IMR-90 (cell line): ENCODE data around the gene MYORG. TPM values are rescaled to one million over a fixed set of nuclear protein-coding genes. Genes with fewer than 3 reads are reported as not detected.

ENCODE experiments used
- ATAC-seq: fragments of 200-7000 bp; cut with Tn5 transposase; 2 replicates; pipeline ENCODE4 v1.9.1; 2020; ENCODE audit warnings: low read depth, mild to moderate bottlenecking, moderate library complexity
- BruUV-seq: library from RNA; stranded (reverse); fragments of 400-500 nt; replicated peaks from 2 replicates; lab custom pipeline; 2021; lab: Mats Ljungman, UMichigan
- CTCF ChIA-PET: fragments of 300-600 bp; formaldehyde crosslinking; extraction: SDS; loops from one replicate; lab custom pipeline; 2021; ENCODE audit warnings: antibody characterized with exemption; lab: Yijun Ruan, JAX
- POLR2A ChIA-PET: fragments of 300-600 bp; sonication (Branson Sonifier 250); formaldehyde crosslinking; loops from one replicate; lab custom pipeline; 2022; ENCODE audit warnings: antibody characterized with exemption; ENCODE audit not compliant: unreplicated experiment; lab: Charles Lee
- DNase-seq: peaks from one replicate; pipeline ENCODE4 v3.0.0; 2013
- H2AFZ ChIP-seq: replicated peaks from 2 replicates; pipeline ENCODE3; 2013; ENCODE audit warnings: low read length, mild to moderate bottlenecking; ENCODE audit not compliant: poor library complexity
- H2AK5ac ChIP-seq: 2 replicates; pipeline ENCODE4 v1.6.1; 2013; ENCODE audit warnings: low read depth, low read length, inconsistent platforms
- H2AK9ac ChIP-seq: replicated peaks from 2 replicates; pipeline ENCODE3; 2013; ENCODE audit warnings: mild to moderate bottlenecking, low read depth, low read length, moderate library complexity; ENCODE audit not compliant: poor library complexity
- H2BK120ac ChIP-seq: 2 replicates; pipeline ENCODE4 v1.6.1; 2013; ENCODE audit warnings: low read depth, low read length, inconsistent platforms
- H2BK15ac ChIP-seq: 3 replicates; pipeline ENCODE4 v1.6.1; 2013; ENCODE audit warnings: low read depth, low read length, inconsistent platforms
- H2BK20ac ChIP-seq: 2 replicates; pipeline ENCODE4 v1.6.1; 2013; ENCODE audit warnings: low read depth, mild to moderate bottlenecking, inconsistent platforms, low read length, moderate library complexity
- H2BK5ac ChIP-seq: 2 replicates; pipeline ENCODE4 v1.6.1; 2013; ENCODE audit warnings: mild to moderate bottlenecking, low read depth, low read length, inconsistent platforms; ENCODE audit not compliant: poor library complexity, severe bottlenecking
- H3K14ac ChIP-seq: replicated peaks from 2 replicates; pipeline ENCODE4 v1.6.1; 2013; ENCODE audit warnings: low read depth, low read length, inconsistent platforms
- H3K18ac ChIP-seq: 2 replicates; pipeline ENCODE4 v1.6.1; 2013; ENCODE audit warnings: low read depth, low read length, control low read depth
- H3K23ac ChIP-seq: 2 replicates; pipeline ENCODE4 v1.6.1; 2013; ENCODE audit warnings: low read depth, low read length, inconsistent platforms
- H3K27ac ChIP-seq: 2 replicates; pipeline ENCODE4 v1.5.1; 2013; ENCODE audit warnings: mild to moderate bottlenecking, control low read depth, low read length; ENCODE audit not compliant: insufficient read depth
- H3K27me3 ChIP-seq: 2 replicates; pipeline ENCODE4 v1.6.1; 2013; ENCODE audit warnings: low read length; ENCODE audit not compliant: control insufficient read depth, insufficient read depth
- H3K36me3 ChIP-seq: 2 replicates; pipeline ENCODE4 v1.6.1; 2013; ENCODE audit warnings: low read length, mixed read lengths; ENCODE audit not compliant: control insufficient read depth, insufficient read depth
- H3K4ac ChIP-seq: 2 replicates; pipeline ENCODE4 v1.6.1; 2013; ENCODE audit warnings: low read depth, low read length, inconsistent platforms
- H3K4me1 ChIP-seq: 2 replicates; pipeline ENCODE4 v1.6.1; 2013; ENCODE audit warnings: low read length, mixed read lengths; ENCODE audit not compliant: control insufficient read depth, insufficient read depth
- H3K4me2 ChIP-seq: 2 replicates; pipeline ENCODE4 v1.6.1; 2013; ENCODE audit warnings: low read depth, mild to moderate bottlenecking, control low read depth, low read length, moderate library complexity
- H3K4me3 ChIP-seq: 2 replicates; pipeline ENCODE4 v1.5.1; 2013; ENCODE audit warnings: low read depth, mild to moderate bottlenecking, control low read depth, low read length, moderate library complexity; ENCODE audit not compliant: insufficient read depth
- H3K56ac ChIP-seq: 2 replicates; pipeline ENCODE4 v1.6.1; 2013; ENCODE audit warnings: low read length, inconsistent platforms; ENCODE audit not compliant: insufficient read depth; ENCODE audit errors: extremely low read depth
- H3K79me1 ChIP-seq, 2 experiments: 2 replicates each; pipeline ENCODE4 v1.6.1; 2013; ENCODE audit warnings: low read length in 2 of 2, inconsistent platforms in 1 of 2, low read depth in 1 of 2
- H3K9ac ChIP-seq: 2 replicates; pipeline ENCODE4 v1.6.1; 2013; ENCODE audit warnings: low read depth, low read length, control low read depth
- H3K9me1 ChIP-seq: 2 replicates; pipeline ENCODE4 v1.6.1; 2013; ENCODE audit warnings: low read length, inconsistent platforms; ENCODE audit not compliant: insufficient read depth
- H3K9me3 ChIP-seq: 2 replicates; pipeline ENCODE4 v1.6.1; 2013; ENCODE audit warnings: low read length; ENCODE audit not compliant: control insufficient read depth, insufficient read depth
- H4K20me1 ChIP-seq: 2 replicates; pipeline ENCODE4 v1.6.1; 2013; ENCODE audit warnings: low read length, inconsistent platforms; ENCODE audit not compliant: insufficient read depth
- H4K5ac ChIP-seq: 2 replicates; pipeline ENCODE4 v1.6.1; 2013; ENCODE audit warnings: mild to moderate bottlenecking, low read depth, low read length, control low read depth
- H4K8ac ChIP-seq, 2 experiments: 2 replicates each; pipeline ENCODE4 v1.6.1; 2013; ENCODE audit warnings: low read depth in 2 of 2, low read length in 2 of 2, control low read depth in 1 of 2, inconsistent platforms in 1 of 2
- H4K91ac ChIP-seq: 2 replicates; pipeline ENCODE4 v1.6.1; 2013; ENCODE audit warnings: low read depth, low read length, inconsistent platforms; ENCODE audit not compliant: insufficient read depth
- BHLHE40 ChIP-seq: fragments of 150-350 bp; IDR thresholded peaks from 2 replicates; pipeline ENCODE4 v1.6.1; 2016; ENCODE audit warnings: mild to moderate bottlenecking, low read depth, low read length
- CEBPB ChIP-seq: IDR thresholded peaks from 2 replicates; pipeline ENCODE4 v1.6.1; 2012; ENCODE audit warnings: low read depth, low read length, improper control_type of control experiment
- CHD1 ChIP-seq: IDR thresholded peaks from 2 replicates; pipeline ENCODE4 v1.6.1; 2012; ENCODE audit warnings: low read depth, low read length, improper control_type of control experiment
- MAFK ChIP-seq: IDR thresholded peaks from 2 replicates; pipeline ENCODE4 v1.6.1; 2012; ENCODE audit warnings: low read depth, low read length, improper control_type of control experiment
- MAZ ChIP-seq: IDR thresholded peaks from 2 replicates; pipeline ENCODE4 v1.6.1; 2012; ENCODE audit warnings: low read depth, mild to moderate bottlenecking, low read length, improper control_type of control experiment, moderate library complexity, borderline replicate concordance
- POLR2A ChIP-seq: IDR thresholded peaks from 2 replicates; pipeline ENCODE4 v1.6.1; 2012; ENCODE audit warnings: mild to moderate bottlenecking, low read depth, low read length
- RCOR1 ChIP-seq: IDR thresholded peaks from 2 replicates; pipeline ENCODE4 v1.6.1; 2012; ENCODE audit warnings: mild to moderate bottlenecking, low read length, improper control_type of control experiment; ENCODE audit not compliant: insufficient replicate concordance
- SMC3 ChIP-seq: fragments of 150-350 bp; IDR thresholded peaks from 2 replicates; pipeline ENCODE4 v1.6.1; 2016; ENCODE audit warnings: low read depth, mild to moderate bottlenecking, antibody characterized with exemption, low read length, moderate library complexity
- WGBS, 2 experiments: methylation state at CpG; one replicate each; pipeline versions ENCODE4 v1.1.5 to v1.1.7; 2013; ENCODE audit warnings: missing lambda C conversion rate in 2 of 2; ENCODE audit not compliant: insufficient read length in 1 of 2; ENCODE audit errors: extremely low coverage in 2 of 2; 5-methylcytosine and 5-hydroxymethylcytosine counted together
- dilution Hi-C: fragments of 300-500 bp; cut with HindIII; formaldehyde crosslinking; loops from one replicate; pipeline ENCODE4 v1.14.3; 2018; ENCODE audit warnings: low sequenced_read_pairs; ENCODE audit not compliant: unreplicated experiment
- in situ Hi-C: fragments of 300-500 bp; cut with MboI; formaldehyde crosslinking; loops from 3 replicates; pipeline ENCODE4 v1.14.3; 2019; ENCODE audit warnings: low sequenced_read_pairs, inconsistent platforms, mixed read lengths
- intact Hi-C: fragments of 100-400 bp; cut with micrococcal nuclease; formaldehyde crosslinking; loops from 2 replicates; pipeline ENCODE4 v1.10.0; 2022
- polyA plus RNA-seq, 3 experiments: library from polyadenylated mRNA; depleted of rRNA; stranded (reverse); fragments of >200 nt; gene quantifications; 2 replicates each; pipeline ENCODE4 v1.2.3, GENCODE V29; 2012; ENCODE audit warnings: low replicate concordance in 1 of 3
- total RNA-seq: library from RNA; depleted of rRNA; stranded (reverse); fragments of >200 nt; gene quantifications from 2 replicates; pipeline ENCODE4 v1.2.3, GENCODE V29; 2012
- TF ChIP-seq, protein P1 (sequence below): fragments of 150-350 bp; IDR thresholded peaks from 2 replicates; pipeline ENCODE4 v1.6.1; 2017; ENCODE audit warnings: mild to moderate bottlenecking, antibody characterized with exemption, low read length, low read depth
- TF ChIP-seq, protein P2 (sequence below): conservative IDR thresholded peaks from 2 replicates; pipeline ENCODE4 v1.5.1; 2012; ENCODE audit warnings: mild to moderate bottlenecking, low read depth, low read length, improper control_type of control experiment
- TF ChIP-seq, protein P3 (sequence below): fragments of 150-350 bp; IDR thresholded peaks from 2 replicates; pipeline ENCODE4 v1.6.1; 2016; ENCODE audit warnings: low read depth, mild to moderate bottlenecking, low read length, moderate library complexity, borderline replicate concordance

Gene MYORG
- total and polyA plus RNA-seq, 2 of the 4 experiments (the other 2 are of a cell fraction): 0.36 to 0.60 TPM

DNA sequence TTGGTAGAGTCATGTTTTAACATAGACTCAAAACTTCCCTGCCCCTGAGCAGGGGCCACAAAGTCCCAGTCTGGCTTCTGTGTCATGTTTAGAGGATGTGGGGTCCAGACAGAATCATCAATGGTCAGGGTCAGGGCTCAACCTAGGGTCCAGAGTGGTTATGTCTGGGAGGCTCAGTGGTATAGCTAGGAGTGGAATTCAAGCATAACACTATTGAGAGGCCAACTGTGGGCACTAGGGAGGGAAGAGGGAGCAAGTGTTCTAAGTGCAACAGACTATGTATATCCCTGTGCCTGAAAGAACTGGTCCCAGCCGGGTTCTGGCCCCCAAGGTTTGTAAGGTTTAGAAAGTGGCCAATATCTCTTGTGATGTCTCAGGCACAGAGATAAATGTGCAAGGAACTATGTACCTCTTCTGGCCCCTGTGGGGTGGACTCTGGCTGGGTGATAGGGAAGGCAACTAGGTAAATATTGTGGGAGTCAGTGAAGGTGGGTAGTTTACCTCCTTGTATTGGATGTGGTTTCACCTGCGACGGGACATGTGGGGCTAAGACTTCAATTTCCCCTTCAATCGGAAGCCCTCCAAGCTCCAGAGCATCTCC lies 14.0 kb downstream of the MYORG start:
- no peak overlapping the region for H3K14ac ChIP-seq
- H3K4me2 ChIP-seq: no peak overlapping the region
- no peak overlapping the region for H3K27ac ChIP-seq
- H3K9ac ChIP-seq: no peak overlapping the region
- no peak overlapping the region for H3K56ac ChIP-seq
- no peaks in the 10 kb centered on the region for H3K4me1 ChIP-seq
- H4K20me1 ChIP-seq: no peaks in the 10 kb centered on the region
- no peak overlapping the region for H2BK5ac ChIP-seq
- H4K8ac ChIP-seq: no peak overlapping the region
- DNase-seq: no peak
- no peak overlapping the region for H3K4ac ChIP-seq
- H3K4me3 ChIP-seq: no peak overlapping the region
- no peaks in the 10 kb centered on the region for H3K36me3 ChIP-seq
- no peak overlapping the region for H2AK5ac ChIP-seq
- 0 out of 2 replicates have a peak, but pooled peaks cover 2% of the 10 kb centered on the region for H3K27me3 ChIP-seq
- no peak overlapping the region for H2BK120ac ChIP-seq
- no peak overlapping the region for H2BK15ac ChIP-seq
- no peak for TF ChIP-seq RCOR1
- no peak for TF ChIP-seq MAZ
- no peak for TF ChIP-seq MAFK
- no peak for TF ChIP-seq CEBPB
- TF ChIP-seq, protein P1, sequence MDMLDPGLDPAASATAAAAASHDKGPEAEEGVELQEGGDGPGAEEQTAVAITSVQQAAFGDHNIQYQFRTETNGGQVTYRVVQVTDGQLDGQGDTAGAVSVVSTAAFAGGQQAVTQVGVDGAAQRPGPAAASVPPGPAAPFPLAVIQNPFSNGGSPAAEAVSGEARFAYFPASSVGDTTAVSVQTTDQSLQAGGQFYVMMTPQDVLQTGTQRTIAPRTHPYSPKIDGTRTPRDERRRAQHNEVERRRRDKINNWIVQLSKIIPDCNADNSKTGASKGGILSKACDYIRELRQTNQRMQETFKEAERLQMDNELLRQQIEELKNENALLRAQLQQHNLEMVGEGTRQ: no peak
- TF ChIP-seq POLR2A: no peak
- no peak for TF ChIP-seq SMC3
- TF ChIP-seq CHD1: no peak
- TF ChIP-seq, protein P2, sequence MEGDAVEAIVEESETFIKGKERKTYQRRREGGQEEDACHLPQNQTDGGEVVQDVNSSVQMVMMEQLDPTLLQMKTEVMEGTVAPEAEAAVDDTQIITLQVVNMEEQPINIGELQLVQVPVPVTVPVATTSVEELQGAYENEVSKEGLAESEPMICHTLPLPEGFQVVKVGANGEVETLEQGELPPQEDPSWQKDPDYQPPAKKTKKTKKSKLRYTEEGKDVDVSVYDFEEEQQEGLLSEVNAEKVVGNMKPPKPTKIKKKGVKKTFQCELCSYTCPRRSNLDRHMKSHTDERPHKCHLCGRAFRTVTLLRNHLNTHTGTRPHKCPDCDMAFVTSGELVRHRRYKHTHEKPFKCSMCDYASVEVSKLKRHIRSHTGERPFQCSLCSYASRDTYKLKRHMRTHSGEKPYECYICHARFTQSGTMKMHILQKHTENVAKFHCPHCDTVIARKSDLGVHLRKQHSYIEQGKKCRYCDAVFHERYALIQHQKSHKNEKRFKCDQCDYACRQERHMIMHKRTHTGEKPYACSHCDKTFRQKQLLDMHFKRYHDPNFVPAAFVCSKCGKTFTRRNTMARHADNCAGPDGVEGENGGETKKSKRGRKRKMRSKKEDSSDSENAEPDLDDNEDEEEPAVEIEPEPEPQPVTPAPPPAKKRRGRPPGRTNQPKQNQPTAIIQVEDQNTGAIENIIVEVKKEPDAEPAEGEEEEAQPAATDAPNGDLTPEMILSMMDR: no peak
- TF ChIP-seq, protein P3, sequence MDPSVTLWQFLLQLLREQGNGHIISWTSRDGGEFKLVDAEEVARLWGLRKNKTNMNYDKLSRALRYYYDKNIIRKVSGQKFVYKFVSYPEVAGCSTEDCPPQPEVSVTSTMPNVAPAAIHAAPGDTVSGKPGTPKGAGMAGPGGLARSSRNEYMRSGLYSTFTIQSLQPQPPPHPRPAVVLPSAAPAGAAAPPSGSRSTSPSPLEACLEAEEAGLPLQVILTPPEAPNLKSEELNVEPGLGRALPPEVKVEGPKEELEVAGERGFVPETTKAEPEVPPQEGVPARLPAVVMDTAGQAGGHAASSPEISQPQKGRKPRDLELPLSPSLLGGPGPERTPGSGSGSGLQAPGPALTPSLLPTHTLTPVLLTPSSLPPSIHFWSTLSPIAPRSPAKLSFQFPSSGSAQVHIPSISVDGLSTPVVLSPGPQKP: no peak
- no peak for TF ChIP-seq BHLHE40
- H3K79me1 ChIP-seq: no peaks in the 10 kb centered on the region
- intact Hi-C loops: no loop called here
- no peak overlapping the region for H3K23ac ChIP-seq
- no peaks in the 10 kb centered on the region for H3K9me3 ChIP-seq
- no peak for ATAC-seq
- CTCF ChIA-PET: no interaction called here
- no peak overlapping the region for H2AK9ac ChIP-seq
- H2BK20ac ChIP-seq: no peak overlapping the region
- WGBS, 2 experiments: no CpG with 5 or more reads among the region's 4 CpGs
- no peak overlapping the region for H4K5ac ChIP-seq
- dilution Hi-C loops: no loop called here
- no TSS peak for BruUV-seq
- H3K9me1 ChIP-seq: no peaks in the 10 kb centered on the region
- no peak overlapping the region for H3K18ac ChIP-seq
- H2AFZ ChIP-seq: no peak overlapping the region
- H4K91ac ChIP-seq: no peak overlapping the region
- POLR2A ChIA-PET: no interaction called here
- in situ Hi-C loops: no loop called here
